ENCODE results near the gene RASAL2. TPM values are rescaled to one million over a fixed set of nuclear protein-coding genes. Genes with fewer than 3 reads are reported as not detected.
A peak's percentile ranks its signal among the peaks of the same experiment; 100 is the strongest.
"Not testable (repeated sequence)": the region's sequence is repeated elsewhere in the genome, so short reads cannot be mapped to it uniquely, and the experiment has no call there.

Gene RASAL2
- total RNA-seq, 1 experiment from 2014 or later: 6.9 TPM

DNA sequence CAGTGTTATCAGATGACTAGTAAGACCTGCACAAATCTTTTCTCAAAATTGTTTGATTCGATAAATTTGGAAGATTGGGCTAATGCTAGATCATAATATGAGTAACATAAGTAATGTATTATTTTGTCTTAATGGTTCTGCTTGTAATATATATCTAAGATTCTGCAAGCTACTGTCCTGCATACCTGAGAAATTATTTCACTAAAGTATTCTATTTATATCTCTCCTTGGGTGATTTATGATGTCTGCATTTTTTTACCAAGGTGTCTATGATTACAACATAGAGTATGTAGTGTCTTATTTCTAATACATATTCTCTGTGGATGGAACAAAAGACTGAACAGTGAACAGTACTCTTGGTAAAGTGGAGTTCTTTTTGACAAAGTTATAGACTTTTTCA is 236.2 kb downstream of the RASAL2 start:
- no peak for DNase-seq (ENCODE audit: extremely low read depth, low read depth)

DNA sequence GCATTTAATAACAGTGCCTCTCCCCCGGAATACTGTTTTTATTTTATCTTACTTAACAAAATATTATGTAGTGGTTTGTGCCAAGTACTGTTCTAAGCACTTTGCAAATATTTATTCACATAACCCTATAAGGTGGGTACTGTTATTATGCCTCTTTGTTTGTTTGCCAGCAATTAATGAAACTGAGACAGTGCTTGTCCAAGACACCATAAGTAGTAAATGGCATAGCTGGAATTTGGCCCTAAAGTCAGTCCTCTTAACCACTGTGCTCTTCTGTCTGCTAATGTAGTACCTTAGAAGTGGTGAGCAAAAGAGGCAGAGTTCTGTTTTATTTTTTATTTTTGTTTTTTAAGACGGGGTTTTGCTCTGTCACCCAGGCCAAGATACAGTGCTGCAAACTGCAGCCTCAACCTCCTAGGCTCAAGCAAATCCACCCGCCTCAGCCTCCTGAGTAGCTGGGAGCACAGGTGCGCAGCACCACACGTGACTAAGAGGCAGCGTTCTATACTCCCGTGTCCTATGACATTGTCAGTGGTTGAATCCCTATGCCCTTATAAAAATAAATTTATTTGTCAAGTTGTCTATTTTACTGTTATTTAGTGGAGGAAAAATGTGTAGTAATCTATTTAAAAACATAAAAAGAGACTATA is 237.1 kb downstream of the RASAL2 start:
- no peak for DNase-seq (ENCODE audit: extremely low read depth, low read depth)

DNA sequence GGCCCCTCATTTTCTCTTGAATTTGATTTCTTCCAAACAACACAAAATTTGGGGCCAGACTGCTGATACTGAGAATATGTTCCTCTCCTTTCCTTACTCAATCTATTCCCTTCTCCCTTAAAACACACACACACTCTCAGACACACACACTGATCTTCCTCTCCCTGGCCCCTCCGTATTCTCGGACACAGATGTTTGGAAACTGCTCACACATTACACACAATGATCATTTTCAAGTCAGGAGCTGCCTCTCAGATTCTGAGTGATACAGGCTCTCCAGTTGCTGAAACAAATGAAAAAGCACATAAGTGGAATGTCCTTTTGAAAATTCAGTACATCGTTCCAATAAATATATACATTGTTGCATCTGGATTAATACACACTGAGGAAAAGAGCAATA is 241.5 kb downstream of the RASAL2 start:
- DNase-seq (ENCODE audit: extremely low read depth, low read depth): no peak

DNA sequence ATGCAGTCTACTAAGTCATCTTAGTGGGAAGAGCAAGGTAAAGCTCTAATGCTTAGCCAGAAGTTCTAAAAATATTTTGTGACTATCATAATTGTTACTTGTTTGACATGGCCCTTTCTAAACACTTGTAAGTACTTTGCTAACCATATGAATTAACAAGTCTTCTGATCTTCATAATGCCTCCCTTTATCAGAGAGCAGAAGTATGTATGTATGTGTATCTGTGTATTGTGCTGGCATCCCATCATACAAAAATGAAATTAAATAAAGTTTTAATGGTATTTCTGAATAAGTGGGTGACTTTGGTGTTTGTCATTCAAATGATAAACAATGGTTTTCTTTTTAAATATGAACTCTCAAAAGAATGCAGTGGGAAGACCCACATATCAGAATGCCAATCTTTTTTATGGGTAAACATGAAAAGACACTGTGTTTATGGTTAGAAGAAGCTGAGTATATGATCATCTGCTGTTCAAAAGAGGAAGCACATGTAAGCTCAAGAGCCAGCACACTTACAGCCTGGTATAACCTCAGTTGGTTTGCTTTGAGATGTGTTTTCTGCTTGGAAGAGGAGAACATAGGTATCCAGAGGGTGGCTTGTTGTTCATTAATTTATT is 243.3 kb downstream of the RASAL2 start:
- no peak for DNase-seq (ENCODE audit: extremely low read depth, low read depth)

DNA sequence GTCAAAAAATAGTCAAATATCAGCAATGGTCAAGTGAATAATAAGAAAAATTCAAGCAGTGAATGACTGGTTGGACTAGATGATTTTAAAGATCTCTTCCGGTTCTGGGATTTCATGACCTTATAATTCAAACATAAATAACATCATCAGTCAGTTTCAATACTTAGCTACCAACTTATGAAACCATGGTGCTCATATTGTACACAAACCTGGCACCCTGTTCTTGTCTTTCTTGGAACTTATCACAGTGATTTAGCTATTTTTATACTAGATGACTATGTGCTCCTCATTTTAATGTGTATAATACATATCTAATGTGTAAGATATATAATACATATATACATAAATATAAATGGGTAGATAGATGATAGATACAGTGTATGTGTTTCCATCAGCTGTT is 245.9 kb downstream of the RASAL2 start:
- DNase-seq (ENCODE audit: extremely low read depth, low read depth): no peak

DNA sequence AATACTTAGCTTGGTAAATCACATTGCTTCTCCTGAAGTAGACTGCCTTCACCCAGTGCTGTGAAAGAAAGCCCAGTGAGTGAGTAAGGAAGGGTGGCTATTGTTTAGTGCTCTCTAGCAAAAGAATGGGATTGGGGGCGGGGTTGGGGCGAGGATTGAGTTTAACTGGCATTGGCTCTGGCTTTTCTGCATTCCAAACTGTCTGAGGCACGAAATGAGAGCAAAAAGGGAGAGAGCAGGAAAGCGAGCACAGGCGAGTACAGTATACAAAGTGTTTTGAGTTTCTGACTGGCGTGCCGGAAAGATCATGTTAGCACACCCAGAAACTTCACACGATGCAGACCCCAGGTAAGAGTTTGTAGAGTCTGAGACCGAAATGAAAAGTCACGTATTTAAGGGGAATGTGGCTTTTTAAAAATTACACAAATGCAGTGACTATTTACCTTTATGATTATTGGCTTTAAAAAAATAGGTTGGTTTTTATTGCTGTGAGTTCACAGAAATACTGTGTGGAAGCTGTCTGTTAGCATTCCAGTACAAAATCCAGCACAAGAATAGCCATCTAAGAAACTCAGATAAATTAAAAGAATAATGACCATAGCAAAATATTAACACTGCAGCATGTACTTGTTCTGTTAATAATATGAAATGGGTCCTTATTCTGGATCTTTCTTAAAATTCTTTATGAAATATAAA is 247.5 kb downstream of the RASAL2 start:
- DNase-seq (ENCODE audit: extremely low read depth, low read depth): peak; percentile 16

DNA sequence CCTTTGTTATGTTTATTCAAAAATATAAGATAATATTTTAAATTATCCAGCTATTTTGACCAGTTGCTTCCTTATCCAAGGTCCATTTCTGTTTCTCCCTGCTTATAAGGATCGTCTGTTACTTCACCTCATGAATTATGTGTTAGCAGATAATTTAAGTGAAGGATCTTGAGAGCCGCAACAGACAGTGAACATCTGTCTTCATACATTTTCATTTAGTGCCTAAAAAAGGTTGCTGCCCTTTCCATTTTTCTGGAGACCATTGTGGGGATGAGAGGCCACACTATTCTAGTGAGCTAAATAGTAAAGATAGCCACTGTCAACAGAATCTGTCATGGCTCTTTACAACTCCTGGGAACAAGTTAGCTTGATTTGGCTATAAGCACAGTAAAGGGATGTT is 248.8 kb downstream of the RASAL2 start:
- DNase-seq (ENCODE audit: extremely low read depth, low read depth): no peak

DNA sequence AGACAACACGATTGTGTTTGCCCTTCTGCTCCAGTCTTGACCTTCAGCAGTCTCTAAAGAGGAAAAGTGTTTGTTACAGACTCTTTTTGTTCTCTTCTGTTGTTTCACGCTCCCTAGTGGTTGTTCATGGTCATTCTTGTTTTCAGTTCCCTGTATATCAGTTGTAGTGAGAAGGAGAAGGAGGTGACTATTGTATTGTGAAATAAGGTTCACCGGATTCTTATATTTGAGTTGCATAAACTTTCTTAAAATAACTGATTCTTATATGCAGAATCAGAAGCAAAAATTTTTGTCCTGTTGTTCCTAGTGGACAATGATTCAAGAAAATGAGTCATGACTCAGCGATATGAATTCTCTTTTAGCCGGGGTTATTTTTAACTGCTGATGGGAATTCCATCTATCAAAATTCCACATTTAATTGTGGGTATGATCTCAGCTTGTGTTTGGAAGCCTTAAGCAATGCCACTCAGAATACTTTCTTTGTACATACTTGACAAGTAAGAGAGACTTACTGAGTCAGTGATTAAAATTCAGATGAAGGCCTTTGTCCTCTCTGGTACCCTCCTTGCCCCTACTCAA is 250.7 kb downstream of the RASAL2 start:
- peak; percentile 53 for DNase-seq (ENCODE audit: extremely low read depth, low read depth)

DNA sequence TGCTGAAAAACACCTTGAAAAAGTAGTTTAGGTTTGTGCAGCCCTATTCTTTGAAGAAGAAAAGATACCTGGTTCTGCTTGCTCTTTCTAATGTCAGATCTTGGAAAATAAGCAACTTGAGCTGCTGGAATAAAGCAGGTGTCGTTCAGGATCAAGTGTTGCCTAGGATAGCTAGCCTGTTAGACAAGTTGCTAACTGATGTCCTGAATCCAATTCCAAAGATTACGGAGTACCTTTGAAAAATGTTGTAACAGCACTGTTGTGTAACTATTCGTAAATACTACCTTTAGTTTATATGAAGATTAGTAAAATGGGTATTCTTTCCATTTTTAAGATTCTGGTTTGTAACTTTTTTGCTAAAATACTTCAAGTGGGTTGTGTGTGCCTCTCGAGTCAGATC is 251.3 kb downstream of the RASAL2 start:
- no peak for DNase-seq (ENCODE audit: extremely low read depth, low read depth)

DNA sequence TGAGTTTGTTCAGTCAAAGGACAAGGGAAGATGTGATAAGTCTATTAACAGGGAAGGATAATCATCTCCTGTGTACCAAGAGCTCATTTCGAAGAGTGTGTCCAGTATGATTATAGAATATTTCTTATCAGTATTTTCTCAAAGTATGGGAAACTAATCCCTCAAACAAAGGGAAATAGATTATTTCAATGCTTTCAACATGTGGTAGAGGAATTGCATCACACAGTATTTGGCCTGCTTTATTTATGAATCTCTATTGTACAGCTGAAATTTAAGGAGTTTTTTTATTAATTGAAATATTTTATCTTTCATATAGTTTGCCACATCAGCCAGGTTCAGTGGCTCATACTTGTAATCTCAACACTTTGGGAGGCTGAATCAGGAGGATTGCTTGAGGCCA is 251.9 kb downstream of the RASAL2 start:
- DNase-seq (ENCODE audit: extremely low read depth, low read depth): no peak

DNA sequence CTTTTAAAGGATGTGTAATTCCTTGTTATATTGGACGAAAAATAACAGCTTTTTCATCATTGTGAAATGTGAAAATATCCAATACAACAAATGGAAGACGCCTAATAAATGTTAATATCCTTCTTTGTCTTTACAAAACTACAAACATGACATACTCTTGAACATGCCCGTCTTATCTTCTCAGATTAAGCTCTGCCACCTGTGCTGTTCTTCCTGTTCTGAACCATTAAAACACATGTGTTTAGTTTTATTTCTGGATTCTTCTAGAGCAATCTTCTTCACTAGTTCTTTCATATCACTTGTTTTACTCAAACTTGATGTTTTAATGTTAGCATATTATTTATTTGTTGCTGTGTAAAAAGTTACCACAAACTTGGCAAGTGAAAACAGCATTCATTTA is 255.9 kb downstream of the RASAL2 start:
- no peak for DNase-seq (ENCODE audit: extremely low read depth, low read depth)

DNA sequence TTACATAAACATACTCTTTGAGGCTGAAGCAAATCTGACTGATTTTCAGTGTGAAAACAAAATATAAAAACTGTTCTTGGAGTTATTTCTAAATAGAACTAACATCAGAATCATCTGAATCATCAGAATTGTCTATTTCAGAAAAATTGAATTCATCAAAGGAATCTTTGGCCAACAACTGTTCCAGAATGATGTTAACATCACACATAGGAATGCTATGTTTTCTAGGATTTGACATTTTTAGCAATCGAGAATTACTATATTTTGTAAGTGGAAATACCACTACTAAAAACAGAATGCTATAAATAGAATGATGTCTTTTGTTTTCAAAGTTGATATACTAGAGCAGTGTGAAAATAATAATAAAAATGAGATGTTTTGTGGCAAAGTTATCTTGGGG is 258.0 kb downstream of the RASAL2 start:
- DNase-seq (ENCODE audit: extremely low read depth, low read depth): not testable (repeated sequence)

DNA sequence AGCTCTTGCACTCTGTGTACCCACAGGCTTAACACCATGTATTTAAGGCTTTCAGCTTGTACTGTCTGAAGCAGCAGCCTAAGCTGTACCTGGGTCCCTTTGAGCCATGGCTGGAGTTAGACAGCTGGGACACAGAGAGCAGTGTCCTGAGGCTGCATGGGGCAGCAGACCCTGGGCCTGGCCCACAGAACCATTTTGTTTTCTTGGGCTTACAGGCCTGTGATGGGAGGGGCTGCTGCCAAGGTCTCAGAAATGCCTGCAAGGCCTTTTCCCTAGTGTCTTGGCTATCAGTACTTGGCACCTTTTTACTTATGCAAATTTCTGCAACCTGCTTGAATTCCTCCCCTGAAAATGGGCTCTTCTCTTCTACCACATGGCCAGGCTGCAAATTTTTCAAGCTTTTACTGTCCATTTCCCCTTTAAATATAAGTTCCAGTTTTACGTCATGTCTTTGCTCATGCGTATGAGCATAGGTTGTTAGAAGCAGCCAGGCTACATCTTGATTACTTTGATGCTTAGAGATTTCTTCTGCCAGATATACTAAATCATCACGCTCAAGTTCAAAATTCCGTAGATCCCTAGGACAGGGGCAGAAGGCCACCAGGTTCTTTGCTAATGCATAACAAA is 259.0 kb downstream of the RASAL2 start:
- no peak for DNase-seq (ENCODE audit: extremely low read depth, low read depth)

DNA sequence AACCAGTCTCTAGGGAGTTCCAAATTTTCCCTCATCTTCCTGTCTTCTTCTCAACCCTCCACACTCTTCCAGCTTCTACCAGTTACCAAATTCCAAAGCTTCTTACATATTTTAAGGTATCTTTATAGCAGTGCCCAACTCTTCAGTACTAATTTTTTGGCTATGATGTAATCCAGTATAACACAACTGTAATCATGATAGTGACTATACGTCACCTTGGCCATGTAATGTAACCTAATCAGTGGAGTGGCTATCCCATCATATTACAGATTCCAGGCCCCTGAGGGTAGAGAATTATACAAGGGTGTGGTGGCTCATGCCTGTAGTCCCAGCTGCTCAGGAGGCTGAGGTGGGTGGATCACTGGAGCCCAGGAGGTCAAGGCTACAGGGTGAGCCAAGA is 259.6 kb downstream of the RASAL2 start:
- no peak for DNase-seq (ENCODE audit: extremely low read depth, low read depth)

DNA sequence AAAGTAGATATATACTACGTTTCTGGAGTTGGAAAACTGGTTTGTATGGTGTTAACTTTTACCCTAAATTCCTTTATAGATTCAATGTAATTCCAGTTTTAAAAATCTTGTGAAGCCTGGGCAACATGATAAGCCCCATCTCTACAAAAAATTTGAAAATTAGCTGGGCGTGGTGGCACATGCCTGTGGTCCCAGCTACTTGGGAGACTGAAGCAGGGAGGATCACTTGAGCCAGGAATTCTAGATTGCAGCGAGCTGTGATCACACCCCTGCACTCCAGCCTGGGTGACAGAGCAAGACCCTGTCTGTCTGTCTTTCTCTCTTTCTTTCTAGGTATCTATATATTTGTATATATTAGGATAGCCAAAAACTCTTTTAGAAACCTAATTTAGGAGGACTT is 260.9 kb downstream of the RASAL2 start:
- DNase-seq (ENCODE audit: extremely low read depth, low read depth): no peak

DNA sequence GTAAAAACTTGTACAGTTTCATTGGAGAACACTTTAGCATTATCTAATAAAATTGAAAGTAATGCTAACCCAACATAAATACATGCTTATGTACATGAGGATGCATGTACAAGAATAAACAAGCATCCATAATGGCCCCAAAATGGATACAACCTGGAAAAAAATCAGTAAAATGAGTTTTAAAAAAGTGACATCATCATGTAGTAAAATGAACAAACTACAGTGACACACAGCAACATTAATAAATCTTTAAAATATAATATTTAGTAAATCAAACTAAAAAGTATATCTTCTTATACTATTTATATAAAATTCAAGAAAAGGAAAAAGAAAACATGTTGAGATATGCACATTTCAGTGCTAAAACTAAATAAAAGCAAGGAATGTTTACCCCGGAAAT is 262.4 kb downstream of the RASAL2 start:
- DNase-seq (ENCODE audit: extremely low read depth, low read depth): no peak

DNA sequence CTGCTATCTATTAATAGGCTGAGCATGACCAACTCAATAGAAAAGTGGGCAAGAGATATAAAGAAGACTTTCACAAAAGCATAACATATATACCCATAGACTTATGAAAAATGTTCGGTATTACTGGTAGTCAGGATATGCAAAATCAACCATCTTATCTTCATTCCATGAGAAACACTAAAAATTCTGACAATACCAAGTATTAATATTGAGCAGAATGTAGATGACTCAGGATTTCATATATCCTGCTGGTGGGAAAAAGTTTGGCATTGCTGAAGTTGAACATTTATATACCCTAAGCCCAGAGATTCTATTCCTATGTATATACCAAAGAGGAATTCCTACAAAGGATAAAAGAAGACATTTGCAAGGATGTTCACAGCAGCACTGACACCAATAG is 264.6 kb downstream of the RASAL2 start:
- no peak for DNase-seq (ENCODE audit: extremely low read depth, low read depth)

DNA sequence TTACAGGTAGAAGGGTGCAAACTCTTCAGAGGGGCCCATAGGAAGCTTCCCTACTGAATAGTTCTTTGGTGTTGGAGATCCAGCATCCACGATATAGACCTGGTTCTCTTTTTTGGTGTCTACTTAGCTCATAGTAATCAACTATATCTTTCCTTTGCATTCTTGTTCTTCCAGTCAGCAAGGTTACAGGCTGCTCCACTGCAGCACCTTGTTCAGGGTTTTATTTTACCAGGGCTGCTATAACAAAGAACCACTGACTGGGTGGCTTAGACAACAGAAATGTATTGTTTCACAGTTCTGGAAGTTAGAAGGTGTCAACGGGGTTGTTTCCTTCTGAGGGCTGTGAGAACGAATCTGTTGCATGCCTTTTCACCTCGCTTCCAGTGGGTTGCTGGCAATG is 266.5 kb downstream of the RASAL2 start:
- no peak for DNase-seq (ENCODE audit: extremely low read depth, low read depth)

DNA sequence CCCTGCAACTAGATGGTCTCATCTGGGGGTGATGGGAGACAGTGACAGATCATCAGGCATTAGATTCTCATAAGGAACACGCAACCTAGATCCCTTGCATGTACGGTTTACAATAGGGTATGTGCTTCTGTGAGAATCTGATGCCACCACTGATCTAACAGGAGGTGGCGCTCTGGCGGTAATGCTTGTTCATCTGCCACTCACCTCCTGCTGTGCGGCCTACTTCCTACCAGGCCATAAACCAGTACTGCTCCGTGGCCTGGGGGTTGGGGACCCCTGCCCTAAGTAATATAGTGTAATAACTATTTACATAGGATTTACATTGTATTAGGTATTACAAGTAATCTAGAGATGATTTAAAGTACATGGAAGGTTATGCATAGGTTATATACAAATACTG is 267.9 kb downstream of the RASAL2 start:
- DNase-seq (ENCODE audit: extremely low read depth, low read depth): no peak

DNA sequence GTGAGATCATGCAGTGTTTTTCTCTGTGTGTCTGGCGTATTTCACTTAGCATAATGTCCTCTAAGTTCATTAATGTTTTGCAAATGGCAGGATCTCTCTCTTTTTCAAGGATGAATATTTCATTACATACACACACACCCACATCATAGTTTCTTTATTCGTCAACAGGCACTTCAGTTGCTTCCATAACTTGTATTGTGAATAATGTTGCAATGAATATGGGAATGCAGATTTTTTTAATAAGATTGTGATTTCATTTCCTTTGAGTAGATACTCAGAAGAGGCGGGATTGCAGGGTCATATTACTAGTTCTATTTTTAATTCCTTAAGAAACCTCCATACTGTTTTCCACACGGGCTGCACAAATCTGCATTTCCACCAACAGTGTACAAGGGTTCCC is 268.8 kb downstream of the RASAL2 start:
- DNase-seq (ENCODE audit: extremely low read depth, low read depth): no peak

DNA sequence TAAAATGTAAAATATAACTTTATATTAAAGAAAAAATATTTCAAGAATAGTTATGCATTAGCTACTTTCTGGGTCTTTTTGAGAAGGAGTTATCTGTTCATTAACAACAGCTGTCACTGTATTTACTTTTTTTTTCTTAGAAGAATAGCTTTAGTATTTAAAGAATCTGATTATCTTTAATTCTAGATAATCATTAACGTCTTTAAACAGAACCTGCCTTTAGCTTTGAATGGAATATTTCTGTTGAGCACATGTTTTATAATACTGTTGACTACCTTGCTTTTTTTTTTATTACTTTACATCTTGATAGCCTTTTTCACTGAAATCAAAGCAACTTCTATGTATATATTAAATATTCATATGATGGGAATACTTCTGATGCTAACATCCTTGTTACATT is 270.9 kb downstream of the RASAL2 start:
- DNase-seq (ENCODE audit: extremely low read depth, low read depth): no peak

All from NCI-H460 (cell line).